ENCODE measurements around the gene GALNT10. TPM values are rescaled to one million over a fixed set of nuclear protein-coding genes. Genes with fewer than 3 reads are reported as not detected.

The GALNT10 gene
- total RNA-seq, 1 experiment from 2014 or later: 27.8 TPM

GRCh38 chr5:154372661-154373060, 182.1 kb downstream of the GALNT10 start:
- Histone ChIP-seq H3K4me2 (ENCODE audit: low read length) (no peak overlapping the region), H3K9ac (ENCODE audit: low read length) (no peak overlapping the region), H3K79me2 (ENCODE audit: insufficient read depth, low read length) (no peaks in the 10 kb centered on the region), H2AFZ (ENCODE audit: low read depth, low read length, poor library complexity, severe bottlenecking) (no peak overlapping the region), H3K36me3 (ENCODE audit: control insufficient read depth in 1 of 2, insufficient read depth in 2 of 2, low read length in 2 of 2) (no peaks in the 10 kb centered on the region), H3K4me3 (replicated peaks in 1 of 2; ENCODE audit: low read depth in 1 of 2, low read length in 2 of 2) (no peak overlapping the region), H3K27me3 (ENCODE audit: insufficient read depth, low read length) (no peaks in the 10 kb centered on the region), H3K4me1 (ENCODE audit: control insufficient read depth in 1 of 2, insufficient read depth in 2 of 2, low read length in 2 of 2) (peaks cover 30 to 40% of the 10 kb centered on the region in 2 experiments), H3K9me3 (ENCODE audit: control insufficient read depth in 1 of 2, insufficient read depth in 1 of 2, low read depth in 1 of 2, low read length in 2 of 2) (no peaks in the 10 kb centered on the region), H4K20me1 (ENCODE audit: insufficient read depth) (no peaks in the 10 kb centered on the region), H3K9me2 (ENCODE audit: insufficient read depth) (no peaks in the 10 kb centered on the region), H3K27ac (ENCODE audit: low read depth, low read length) (no peak overlapping the region)
- TF ChIP-seq ELF1 (IDR thresholded peaks at IDR 0.05; ENCODE audit: borderline replicate concordance, low read depth) (no peak), EGR1 (IDR thresholded peaks at IDR 0.05; ENCODE audit: low read depth) (no peak), ZNF274 (IDR thresholded peaks at IDR 0.05; ENCODE audit: low read depth, low read length) (no peak), YY1 (IDR thresholded peaks at IDR 0.05; ENCODE audit: extremely low read depth, insufficient replicate concordance, low read depth, low read length) (no peak), EZH2 (IDR thresholded peaks at IDR 0.05) (no peak), ZFX (IDR thresholded peaks at IDR 0.05) (no peak), RAD21 (IDR thresholded peaks at IDR 0.05; ENCODE audit: low read depth) (no peak), CTCF (IDR thresholded peaks at IDR 0.05 in 2 of 3, conservative IDR thresholded peaks at IDR 0.05 in 1 of 3; ENCODE audit: borderline replicate concordance in 1 of 3, insufficient read depth in 1 of 3, low read depth in 2 of 3, low read length in 2 of 3) (no peak), JUND (IDR thresholded peaks at IDR 0.05) (no peak), POLR2AphosphoS5 (IDR thresholded peaks at IDR 0.05; ENCODE audit: low read depth, low read length) (no peak), CBX3 (IDR thresholded peaks at IDR 0.05; ENCODE audit: low read depth) (no peak), TCF7L2 (IDR thresholded peaks at IDR 0.05; ENCODE audit: borderline replicate concordance, extremely low read depth, insufficient read depth, insufficient read length) (no peak), FOSL1 (IDR thresholded peaks at IDR 0.05; ENCODE audit: low read depth) (no peak)
- intact Hi-C loops (cut with micrococcal nuclease): no loop called here
- RAD21 ChIA-PET (ENCODE audit: low non-redundant PET in 1 of 2, low total read pairs in 2 of 2, uncharacterized antibody in 2 of 2, unreplicated experiment in 2 of 2): no interaction called here
- no peak for DNase-seq (ENCODE audit: low read depth, low spot score)
- no peak for ATAC-seq
- BruUV-seq (replicated peaks): no TSS peak
- POLR2A ChIA-PET: no interaction called here
- CTCF ChIA-PET: no interaction called here

All from HCT116 (cell line).